Measurements from ENCODE around the gene MRPL47. TPM values are rescaled to one million over a fixed set of nuclear protein-coding genes. Genes with fewer than 3 reads are reported as not detected.

The MRPL47 gene
- total and polyA plus RNA-seq, 9 of the 15 experiments (the other 6 are each of a cell fraction or from before 2014, with no cell fraction given): 101 to 437 (median 141) TPM

DNA sequence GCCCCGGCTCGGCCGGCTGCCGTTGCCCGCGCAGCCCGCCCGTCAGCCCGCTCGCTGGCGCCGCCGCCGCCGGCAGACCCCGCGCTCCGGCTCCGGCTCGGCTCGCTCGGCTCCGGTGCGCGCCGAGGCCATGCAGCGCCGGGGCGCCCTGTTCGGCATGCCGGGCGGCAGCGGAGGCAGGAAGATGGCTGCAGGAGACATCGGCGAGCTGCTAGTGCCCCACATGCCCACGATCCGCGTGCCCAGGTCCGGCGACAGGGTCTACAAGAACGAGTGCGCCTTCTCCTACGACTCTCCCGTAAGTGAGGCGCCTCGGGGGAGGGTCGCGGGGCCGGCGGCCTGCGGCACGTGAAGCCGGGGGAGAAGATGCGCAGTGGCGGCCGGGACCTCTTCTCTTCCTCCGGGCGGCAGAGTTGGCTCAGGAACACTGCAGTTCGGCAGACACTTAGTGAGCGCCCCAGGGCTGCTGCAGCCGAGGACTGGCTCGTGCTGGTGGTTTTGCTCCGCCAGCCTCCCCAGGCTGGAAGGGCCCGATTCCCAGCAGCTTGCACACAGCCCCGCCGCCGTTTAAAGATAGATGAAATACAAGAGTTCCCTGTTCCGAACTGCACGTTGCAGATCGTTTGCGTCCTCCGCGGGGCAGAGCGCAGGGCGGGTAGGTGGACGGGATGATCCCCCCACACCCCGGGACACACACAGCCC, 48.8 kb upstream of the MRPL47 start (continued):
- TF ChIP-seq PHB2 (IDR thresholded peaks at IDR 0.05; ENCODE audit: low read depth): no peak
- TF ChIP-seq, protein P1, sequence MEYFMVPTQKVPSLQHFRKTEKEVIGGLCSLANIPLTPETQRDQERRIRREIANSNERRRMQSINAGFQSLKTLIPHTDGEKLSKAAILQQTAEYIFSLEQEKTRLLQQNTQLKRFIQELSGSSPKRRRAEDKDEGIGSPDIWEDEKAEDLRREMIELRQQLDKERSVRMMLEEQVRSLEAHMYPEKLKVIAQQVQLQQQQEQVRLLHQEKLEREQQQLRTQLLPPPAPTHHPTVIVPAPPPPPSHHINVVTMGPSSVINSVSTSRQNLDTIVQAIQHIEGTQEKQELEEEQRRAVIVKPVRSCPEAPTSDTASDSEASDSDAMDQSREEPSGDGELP (CRISPR knock-in tag; IDR thresholded peaks at IDR 0.05; ENCODE audit: borderline replicate concordance): 0 out of 2 replicates have a peak, but pooled peaks have one; percentile 24
- no peak for TF ChIP-seq POLR2A (conservative IDR thresholded peaks at IDR 0.05)
- TF ChIP-seq BHLHE40 (IDR thresholded peaks at IDR 0.05; ENCODE audit: low read length): peak; percentile 79
- TF ChIP-seq ZMIZ1 (IDR thresholded peaks at IDR 0.05; ENCODE audit: low read depth in 2 of 2, low read length in 2 of 2): no peak
- TF ChIP-seq SNIP1 (IDR thresholded peaks at IDR 0.05; ENCODE audit: low read depth): no peak
- TF ChIP-seq MYNN (IDR thresholded peaks at IDR 0.05): no peak
- TF ChIP-seq MYNN (CRISPR knock-in tag; IDR thresholded peaks at IDR 0.05): no peak
- no peak for TF ChIP-seq ZNF124 (CRISPR knock-in tag; IDR thresholded peaks at IDR 0.05)
- TF ChIP-seq BMI1 (IDR thresholded peaks at IDR 0.05; ENCODE audit: low read length): no peak
- TF ChIP-seq FOXP1 (CRISPR knock-in tag; IDR thresholded peaks at IDR 0.05): 0 out of 2 replicates have a peak, but pooled peaks have one; percentile 49
- no peak for TF ChIP-seq RREB1 (CRISPR knock-in tag; IDR thresholded peaks at IDR 0.05)
- no peak for TF ChIP-seq CREB3 (tag; conservative IDR thresholded peaks at IDR 0.05; ENCODE audit: low read depth)
- no peak for TF ChIP-seq CHAMP1 (IDR thresholded peaks at IDR 0.05)
